Measurements from ENCODE around the gene ADGRV1.

The ADGRV1 gene

DNA sequence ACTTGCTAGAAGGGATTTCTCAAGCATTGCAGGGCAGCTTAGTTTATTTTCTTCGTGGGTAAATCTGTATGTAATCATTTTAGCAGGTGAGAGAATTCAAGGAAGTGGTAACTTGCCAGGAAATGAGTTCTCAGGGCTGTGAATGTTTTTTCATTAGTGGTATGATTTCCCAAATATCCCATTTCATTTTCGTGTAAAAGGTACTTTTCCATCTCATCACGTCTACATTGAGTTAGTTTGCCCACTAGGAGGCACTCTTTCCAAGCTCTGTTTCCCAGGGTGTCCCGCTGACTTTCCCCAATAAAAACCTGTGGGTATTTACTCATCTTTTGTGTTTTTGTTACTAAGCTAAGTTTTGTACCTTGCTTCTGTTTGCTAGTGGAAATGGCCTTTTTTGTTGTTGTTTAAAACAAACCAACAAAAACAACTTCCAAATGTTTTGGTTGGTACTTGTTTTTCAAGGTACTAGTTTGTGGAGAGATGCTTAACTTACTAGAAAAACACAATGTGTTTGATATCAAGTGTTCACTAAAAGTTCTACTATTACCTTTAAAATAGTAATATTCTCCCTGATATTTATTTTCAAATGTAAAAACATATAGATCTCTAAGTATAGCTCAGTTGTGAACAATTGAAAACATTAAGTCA lies 373.6 kb downstream of the ADGRV1 start:
- no peak for DNase-seq (ENCODE audit: low read depth in 2 of 2, low spot score in 1 of 2)

DNA sequence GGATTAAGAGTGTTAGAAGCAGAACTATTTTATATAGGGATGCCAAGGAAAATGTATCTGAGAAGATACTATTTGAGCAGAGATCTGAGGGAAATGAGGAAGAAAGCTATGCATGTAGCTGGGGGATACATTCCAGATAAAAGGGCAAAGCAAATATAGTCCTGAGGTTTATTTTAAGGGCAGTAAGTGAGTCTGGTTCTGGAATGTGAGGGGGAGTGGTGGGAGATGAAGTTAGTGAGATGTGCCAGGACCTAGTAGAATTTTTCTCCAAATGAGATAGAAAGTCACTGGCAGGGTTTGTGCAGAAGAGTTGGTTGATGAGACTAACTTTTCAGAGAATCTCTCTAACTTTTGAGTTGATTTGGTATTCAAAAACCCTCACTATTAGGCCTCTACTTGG lies 374.7 kb downstream of the ADGRV1 start:
- DNase-seq (ENCODE audit: low read depth in 2 of 2, low spot score in 1 of 2), result no peak

DNA sequence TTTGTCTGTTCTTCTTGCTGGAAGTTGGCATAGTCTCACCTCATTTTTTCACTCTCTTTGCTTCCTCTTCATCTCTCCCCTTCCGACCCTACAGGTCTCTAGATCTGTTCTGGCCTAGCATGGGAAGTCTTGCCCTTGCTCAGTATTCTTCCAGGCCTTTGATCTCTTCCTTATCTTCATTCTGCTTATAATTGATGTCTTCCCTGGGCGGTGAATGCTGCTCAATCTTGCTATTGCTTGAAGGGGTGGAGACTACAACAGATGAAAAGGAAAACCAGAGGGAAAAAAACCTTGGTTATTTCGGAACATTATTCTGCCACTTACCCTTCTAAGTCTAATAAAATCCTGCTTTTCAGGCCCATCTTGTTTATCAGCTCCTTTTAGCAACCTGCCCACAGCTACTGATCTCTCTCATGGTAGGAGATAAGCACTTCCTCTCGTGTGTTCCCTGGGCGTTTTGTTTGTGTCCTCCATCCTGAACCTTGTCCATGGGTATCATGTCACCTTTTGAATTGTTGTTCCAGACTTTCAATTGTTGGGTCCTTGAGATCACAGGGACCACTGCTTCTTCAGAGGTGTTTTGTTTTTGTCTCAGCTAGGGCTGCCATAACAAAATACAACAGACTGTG lies 375.6 kb downstream of the ADGRV1 start:
- no peak for DNase-seq (ENCODE audit: low read depth in 2 of 2, low spot score in 1 of 2)

DNA sequence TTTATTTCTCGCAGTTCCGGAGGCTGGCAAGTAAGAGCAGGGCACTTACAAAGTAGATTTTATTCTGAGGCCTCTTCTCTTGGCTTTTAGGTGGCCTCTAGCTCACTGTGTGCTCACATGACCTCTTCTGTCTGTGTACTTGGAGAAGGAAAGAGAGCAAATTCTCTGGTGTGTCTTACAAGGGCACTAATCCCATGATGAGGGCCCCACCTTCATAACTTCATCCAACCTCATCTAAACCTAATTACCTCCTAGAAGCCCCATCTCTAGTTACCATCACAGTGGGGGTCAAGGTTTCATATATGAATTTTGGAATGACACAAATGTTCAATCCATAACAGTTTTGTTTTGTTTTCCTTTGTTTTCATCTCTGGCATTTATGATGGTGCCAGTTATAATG lies 376.1 kb downstream of the ADGRV1 start:
- no peak for DNase-seq (ENCODE audit: low read depth in 2 of 2, low spot score in 1 of 2)

DNA sequence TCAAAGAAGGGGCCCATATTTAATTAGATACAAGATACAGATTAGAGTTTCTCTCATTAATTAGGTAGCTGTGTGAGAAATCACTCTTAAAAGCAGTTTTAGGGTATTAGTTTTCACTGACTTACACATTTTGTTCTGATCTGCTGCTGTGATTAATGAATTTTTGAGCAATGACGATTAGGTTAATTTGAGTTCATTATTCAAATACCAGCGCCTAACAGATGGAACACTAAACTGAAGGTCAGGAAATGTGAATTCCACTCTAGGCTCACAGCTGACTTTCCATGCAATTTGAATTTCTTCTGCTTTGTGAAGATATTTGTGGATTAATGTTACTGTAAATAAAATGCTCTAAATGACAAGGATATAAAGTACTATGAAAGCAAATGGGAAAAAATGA lies 380.6 kb downstream of the ADGRV1 start:
- DNase-seq (ENCODE audit: low read depth in 2 of 2, low spot score in 1 of 2), result no peak

DNA sequence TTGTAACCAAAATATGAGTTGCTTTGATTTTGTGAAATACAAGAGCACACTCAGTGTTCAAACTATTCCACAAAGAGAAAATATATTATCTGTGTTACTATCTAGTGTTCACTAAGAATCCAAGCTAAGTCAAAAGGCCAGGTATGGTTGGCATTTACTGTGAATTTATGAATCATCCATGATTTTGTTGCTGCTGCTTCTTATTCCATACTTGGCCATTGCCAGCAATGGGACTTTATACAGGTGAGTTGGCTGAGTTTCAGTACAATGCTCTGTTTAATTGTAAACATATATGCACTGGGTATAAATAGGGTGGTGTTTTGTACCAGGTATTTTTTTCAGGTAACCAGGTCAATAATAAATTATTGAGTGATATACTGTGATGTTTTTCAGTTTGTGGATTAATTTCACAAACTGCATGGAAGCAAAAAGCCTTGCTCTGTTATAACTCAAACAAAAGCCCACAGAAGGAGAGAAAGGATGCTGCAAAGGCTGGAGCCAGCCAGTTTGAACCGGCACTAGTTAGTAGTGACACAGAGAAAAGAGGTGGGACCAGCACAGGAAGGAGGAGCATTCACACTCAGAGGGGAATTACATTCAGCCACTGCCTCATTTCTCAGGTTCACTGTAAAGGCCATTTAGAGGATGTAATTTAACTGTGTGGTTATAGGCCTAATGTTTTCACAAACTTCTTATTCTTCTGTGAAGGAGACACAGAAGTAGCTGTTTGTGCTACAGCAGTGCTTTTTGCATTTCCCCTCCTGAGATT lies 381.8 kb downstream of the ADGRV1 start:
- no peak for DNase-seq (ENCODE audit: low read depth in 2 of 2, low spot score in 1 of 2)

DNA sequence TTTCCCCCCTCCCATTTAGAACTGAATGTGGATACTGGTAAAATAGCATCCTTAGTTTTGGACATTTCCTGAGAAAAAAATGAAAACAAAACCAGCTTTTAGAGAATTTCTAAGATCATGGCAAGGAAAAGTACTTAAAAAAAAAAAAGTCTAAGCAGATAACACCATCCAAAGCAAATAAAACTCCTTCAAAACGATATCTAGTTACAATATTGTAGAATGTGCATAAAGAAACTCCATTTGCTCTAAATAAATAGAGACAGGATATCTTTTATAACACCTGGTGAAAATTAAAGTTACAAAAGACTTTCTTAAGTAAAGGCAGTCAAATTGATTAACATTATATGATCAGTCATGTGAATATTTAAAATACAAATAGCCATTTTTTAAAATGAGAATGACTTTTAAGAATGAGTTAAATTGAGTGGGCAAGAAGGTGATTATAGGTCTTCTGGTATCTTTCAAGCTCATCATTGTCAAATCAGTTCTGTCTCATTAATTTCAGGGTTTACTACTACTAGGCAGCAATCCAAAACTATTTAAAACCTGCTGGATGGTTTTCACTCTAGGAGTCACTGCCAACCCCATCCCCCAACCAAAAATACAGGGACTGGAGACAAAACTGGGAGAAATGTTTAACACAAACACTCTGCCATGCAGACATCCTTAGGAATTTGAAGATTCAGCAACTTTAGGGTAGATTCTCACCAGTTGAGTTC lies 382.6 kb downstream of the ADGRV1 start:
- DNase-seq (ENCODE audit: low read depth in 2 of 2, low spot score in 1 of 2), result no peak

DNA sequence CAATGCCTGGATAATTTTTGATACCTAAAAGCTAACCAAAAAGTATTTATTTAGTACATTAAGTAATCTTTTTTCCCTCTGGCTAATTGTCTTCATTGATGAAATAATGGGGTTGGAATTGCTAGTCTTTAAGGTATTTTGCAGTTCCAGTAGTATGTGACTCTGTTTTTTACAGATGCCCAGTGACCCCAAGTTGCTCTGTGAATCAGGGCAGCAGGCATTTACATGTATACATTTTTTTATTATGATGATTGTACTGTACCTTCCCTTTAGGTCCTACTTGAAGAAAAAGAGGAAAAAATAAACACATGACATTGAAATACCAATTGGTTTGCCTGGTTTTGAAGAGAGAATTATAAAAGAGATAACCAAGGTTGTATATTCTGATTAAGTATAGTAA lies 385.5 kb downstream of the ADGRV1 start:
- DNase-seq (ENCODE audit: low read depth in 2 of 2, low spot score in 1 of 2), result no peak

DNA sequence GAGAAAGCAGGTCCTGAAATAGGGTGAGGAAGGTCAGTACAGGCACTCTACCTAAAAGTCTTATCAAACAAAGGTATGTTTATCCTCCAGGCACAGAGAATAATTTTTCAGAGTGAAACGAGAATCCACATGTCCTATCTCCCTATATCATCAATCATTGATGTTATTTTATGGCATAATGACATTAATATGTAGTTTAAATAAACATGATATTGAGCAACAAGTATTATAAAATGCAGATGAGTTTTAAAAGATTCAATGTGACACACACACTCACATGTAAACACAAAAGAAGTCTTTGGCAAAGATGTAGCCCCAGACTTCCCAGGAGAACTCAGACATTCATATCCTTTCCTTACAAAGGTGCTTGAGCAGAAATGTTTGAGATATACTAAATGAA lies 389.1 kb downstream of the ADGRV1 start:
- no peak for DNase-seq (ENCODE audit: low read depth in 2 of 2, low spot score in 1 of 2)

DNA sequence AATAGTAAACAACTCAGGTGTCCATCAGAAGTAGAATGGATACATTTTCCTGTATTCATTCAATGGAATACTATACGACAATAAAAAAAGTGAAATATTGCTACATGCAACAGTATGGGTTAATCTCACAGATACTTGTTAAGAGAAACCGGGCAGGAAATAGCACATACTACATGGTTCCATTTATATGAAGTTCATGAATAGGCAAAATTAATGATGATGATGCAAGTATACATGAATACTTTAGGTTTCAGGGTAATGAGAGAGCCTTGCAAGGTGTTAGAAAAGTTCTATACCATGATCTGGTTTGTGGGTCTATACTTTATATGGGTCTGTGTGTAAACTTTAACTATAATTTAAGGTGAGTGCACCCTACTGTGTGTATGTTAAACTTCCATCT lies 390.4 kb downstream of the ADGRV1 start:
- DNase-seq (ENCODE audit: low read depth in 2 of 2, low spot score in 1 of 2), result no peak

DNA sequence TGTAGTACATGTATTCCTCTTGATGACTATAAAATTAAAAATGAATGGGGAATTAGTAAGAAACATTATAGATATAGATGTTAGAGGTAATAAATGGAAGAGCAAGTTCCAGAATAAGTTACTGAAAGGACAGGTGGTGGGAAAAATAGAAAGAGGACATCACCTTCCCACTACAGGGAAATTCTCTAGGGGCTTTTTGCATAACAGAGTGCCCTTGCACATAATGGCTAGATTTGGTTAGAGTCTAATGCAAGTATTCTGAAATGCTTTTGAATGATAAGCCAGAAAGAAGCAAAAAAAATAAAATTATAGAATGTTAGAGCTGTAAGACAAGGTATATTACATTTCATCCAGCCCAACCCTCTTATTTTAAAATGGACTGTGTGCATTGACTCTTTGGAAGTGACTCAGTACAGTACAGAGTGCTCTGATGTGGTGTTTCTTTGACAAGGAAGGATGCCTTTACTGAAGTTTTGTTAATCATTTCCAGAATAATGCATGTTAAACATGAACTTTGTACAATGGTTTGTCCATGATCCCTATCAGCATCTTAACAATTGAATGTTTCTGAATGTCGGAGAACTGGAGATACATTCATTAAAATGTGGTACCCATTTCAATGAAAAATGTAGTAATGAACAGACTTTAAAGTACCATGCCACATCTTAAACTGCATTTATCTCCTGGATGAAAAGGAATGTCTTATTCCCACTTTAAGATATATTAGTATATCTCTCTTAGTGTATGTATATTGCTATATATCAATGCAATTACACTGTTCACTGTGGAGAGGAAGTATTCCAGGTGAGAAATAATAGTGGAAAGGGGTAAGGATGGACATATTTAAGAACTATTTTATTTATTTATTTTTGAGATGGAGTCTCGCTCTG lies 391.1 kb downstream of the ADGRV1 start:
- no peak for DNase-seq (ENCODE audit: low read depth in 2 of 2, low spot score in 1 of 2)

DNA sequence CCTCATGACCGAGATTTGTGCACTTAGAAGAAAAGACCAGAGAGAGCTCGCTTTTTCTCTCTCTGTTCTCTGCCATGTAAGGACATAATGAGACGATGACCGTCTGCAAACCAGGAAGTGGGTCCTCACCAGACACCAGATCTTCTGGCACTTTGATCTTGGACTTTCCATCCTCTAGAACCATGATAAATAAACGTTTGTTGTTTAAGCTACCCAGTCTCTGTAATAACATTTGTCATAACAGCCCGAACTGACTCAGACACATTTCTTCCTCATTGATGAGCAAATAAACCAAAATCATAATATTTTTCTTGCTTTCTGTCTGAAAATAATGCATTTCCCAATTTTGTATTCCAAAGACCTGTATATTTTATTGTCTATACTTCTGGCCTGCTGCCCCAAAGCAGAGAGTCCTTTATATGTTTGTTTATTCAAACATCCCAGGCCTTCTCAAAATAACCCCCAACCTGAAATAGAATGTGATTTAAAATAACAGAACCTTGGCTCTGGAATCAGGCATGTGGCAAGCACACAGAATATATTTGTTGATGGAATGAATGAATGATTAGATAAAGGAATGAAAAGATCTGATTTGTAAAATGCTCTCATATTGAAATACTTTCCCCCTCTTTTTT lies 396.5 kb downstream of the ADGRV1 start:
- no peak for DNase-seq (ENCODE audit: low read depth in 2 of 2, low spot score in 1 of 2)

DNA sequence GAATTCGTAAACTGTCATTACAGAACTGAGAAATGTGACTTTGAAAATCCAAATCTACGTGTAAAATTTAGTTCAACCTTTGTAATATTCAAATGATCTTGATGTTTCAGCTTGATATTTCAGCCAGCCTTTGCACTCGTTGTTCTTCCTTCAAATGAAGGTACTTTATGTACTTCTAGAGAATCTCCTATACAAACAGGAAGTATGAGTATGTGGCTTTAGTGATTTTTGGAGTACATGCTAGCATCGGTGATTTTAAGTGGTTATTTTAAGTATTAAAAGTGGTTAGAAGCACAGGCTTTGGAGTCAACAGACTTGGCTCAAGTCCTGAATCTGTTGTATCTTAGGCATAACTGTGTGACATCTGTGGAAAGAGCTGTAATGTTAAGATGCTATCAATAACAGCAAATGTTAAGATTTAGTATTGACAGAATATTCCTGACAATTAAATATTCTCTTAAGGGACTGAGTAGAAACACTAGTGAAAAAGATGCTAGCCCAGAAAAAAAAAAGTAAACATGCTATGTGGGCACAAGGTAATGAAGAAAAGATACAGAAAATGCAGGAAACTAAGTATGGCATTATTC lies 398.0 kb downstream of the ADGRV1 start:
- DNase-seq (ENCODE audit: low read depth in 2 of 2, low spot score in 1 of 2), result no peak

DNA sequence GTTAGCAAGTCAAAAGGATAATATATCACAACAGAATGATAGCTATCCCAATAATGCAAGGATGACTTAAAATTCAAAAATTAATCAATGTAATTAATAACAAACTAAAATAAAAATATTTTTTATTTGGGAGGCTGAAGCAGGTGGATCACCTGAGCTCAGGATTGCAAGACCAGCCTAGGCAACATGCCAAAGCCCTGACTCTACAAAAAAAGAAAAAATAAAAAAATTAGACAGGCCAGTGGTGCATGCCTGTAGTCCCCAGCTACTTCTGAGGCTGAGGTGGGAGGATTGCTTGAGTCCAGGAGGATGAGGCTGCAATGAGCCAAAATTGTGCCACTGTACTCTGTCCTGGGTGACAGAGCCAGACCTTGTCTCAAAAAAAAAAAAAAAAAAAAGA lies 399.3 kb downstream of the ADGRV1 start:
- DNase-seq (ENCODE audit: low read depth in 2 of 2, low spot score in 1 of 2), result no peak

DNA sequence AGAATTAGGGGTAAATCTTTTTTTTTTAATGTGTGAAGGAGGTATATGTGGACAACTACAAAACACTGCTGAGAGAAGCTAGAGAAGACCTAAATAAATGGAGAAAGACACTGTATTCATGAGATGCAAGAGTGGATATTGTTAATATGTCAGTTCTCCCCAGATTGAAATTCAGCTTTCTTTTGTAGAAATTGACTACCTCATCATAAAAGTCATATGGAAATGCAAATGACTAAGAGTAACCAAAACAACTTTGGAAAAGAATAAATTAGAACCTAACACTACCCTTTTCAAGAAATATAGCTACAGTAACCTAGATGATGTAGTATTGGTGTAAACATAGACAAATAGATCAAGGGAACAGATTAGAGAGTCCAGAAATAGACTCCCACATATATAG lies 400.7 kb downstream of the ADGRV1 start:
- no peak for DNase-seq (ENCODE audit: low read depth in 2 of 2, low spot score in 1 of 2)

DNA sequence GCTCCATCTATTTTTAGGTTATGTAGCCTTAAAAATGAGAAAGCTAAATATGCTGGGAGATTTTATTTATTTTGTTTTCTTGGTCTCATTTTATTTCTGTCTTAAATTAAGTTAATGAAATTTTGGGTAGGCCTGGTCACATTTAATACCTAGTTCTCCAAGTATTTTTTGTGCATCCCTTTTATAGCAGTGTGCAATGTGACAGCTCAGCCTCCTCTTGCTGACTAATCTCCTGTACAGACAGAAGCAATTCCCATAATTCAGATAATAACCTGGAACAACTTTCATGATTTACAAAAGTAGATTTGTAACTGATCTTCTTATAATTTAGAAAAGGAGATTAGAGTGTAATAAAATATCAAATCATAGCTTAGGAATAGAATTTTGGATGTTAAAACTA lies 403.9 kb downstream of the ADGRV1 start:
- no peak for DNase-seq (ENCODE audit: low read depth in 2 of 2, low spot score in 1 of 2)

DNA sequence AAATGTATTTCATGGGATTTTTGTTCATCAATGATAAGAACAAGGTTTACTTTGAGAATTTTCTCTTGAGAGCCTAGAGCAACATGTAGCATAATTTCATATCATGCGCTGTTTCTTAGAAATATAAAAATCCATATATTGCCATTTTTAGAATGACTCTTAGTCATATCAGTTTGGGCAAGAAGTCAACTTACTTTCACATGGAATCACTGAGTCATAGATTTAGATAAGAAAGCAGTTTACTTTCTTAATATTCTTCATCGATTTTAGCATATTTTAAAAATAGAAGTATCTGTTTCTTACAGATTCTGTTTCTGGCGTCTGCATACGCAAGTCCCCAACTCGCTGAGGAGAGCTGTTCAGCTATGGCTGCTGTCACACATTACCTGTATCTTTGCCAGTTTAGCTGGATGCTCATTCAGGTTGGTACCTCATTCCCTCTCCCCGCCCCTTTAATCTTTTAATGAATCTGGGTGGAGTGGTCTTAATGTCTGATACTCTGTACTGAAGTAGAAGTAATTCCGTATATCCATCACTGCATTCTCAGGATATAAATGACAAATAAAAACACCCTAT lies 406.6 kb downstream of the ADGRV1 start:
- no peak for DNase-seq (ENCODE audit: low read depth in 2 of 2, low spot score in 1 of 2)

DNA sequence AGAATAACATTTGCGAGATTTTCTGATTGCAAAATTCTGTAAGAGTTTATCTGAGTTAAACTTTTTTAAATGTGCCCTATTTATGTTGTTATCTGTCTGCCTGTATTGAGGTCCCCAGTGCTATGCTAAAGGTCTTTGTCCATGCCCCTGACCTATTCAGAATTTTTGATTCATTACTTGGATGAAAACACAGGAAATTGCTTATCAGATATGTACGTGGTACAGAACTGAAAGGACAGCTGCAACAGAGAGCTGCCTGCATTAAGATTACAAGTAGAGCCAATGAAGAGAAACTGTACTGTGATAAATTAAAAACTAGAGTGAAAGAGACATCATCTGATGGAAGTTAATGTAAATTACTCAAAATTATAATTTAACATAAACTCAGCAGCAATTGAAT lies 408.8 kb downstream of the ADGRV1 start:
- DNase-seq (ENCODE audit: low read depth in 2 of 2, low spot score in 1 of 2), result no peak

DNA sequence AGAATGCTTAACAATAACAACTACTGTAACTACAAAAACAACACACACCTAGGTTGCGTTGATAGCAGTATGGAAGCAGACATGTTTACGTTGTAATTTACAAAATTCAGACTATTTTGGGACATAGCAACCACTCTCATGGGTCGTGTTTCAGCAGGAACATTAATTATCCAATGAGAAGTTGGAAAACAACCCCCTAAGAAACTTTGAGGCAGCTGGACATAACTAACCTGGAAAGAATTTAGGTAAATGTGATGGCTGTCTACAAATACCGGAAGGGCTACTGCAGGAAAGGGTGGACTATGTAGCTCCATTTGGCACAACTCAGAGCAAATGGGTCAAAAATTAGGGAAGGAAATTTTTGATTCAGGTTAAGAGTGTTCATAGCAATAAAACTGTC lies 409.3 kb downstream of the ADGRV1 start:
- no peak for DNase-seq (ENCODE audit: low read depth in 2 of 2, low spot score in 1 of 2)

DNA sequence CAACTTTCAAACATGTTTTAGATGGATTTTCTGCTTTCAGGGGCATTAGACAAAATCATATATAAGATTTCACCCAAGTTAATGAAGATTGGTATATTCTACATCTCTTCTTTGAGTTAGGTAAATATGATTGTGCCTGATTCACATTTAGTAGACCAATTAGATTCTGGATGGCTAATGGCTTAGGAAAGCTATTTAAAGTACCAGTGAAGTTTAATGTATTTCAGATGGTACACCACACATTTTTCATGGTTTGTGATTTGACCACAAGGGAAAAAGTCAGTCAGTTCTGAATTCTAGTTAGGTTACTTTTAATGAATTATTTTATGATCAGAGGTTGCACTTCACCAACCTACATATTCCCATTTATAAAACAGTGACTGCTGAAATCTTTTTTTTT lies 409.7 kb downstream of the ADGRV1 start:
- no peak for DNase-seq (ENCODE audit: low read depth in 2 of 2, low spot score in 1 of 2)
